Colonic mucosa (tissue), 4 donors: Measurements from ENCODE around the gene ANKZF1. TPM values are rescaled to one million over a fixed set of nuclear protein-coding genes. Genes with fewer than 3 reads are reported as not detected.
"Not testable (repeated sequence)": the region's sequence is repeated elsewhere in the genome, so short reads cannot be mapped to it uniquely, and the experiment has no call there.

Experiments used
- DNase-seq: peaks from one replicate; pipeline ENCODE4 v3.0.0-alpha.2; 2020
- H3K27ac ChIP-seq: fragments of 200-600 bp; one replicate; pipeline ENCODE4 v1.8.0; 2021
- H3K27me3 ChIP-seq: fragments of 200-600 bp; one replicate; pipeline ENCODE4 v1.8.0; 2021
- H3K36me3 ChIP-seq: fragments of 200-600 bp; one replicate; pipeline ENCODE4 v1.8.0; 2021
- H3K4me1 ChIP-seq: fragments of 200-600 bp; one replicate; pipeline ENCODE4 v1.8.0; 2021; ENCODE audit warnings: mild to moderate bottlenecking
- H3K4me3 ChIP-seq: fragments of 200-600 bp; one replicate; pipeline ENCODE4 v1.8.0; 2021
- H3K9ac ChIP-seq, 2 donors: one replicate each; pipeline ENCODE4 v1.7.0; 2013; ENCODE audit warnings: control low read depth in 2 of 2, low read depth in 2 of 2, low read length in 2 of 2
- H3K9me3 ChIP-seq: fragments of 200-600 bp; one replicate; pipeline ENCODE4 v1.8.0; 2021
- CTCF ChIP-seq: fragments of 200-600 bp; IDR thresholded peaks from one replicate; pipeline ENCODE4 v1.8.0; 2022; ENCODE audit warnings: antibody characterized with exemption, mild to moderate bottlenecking
- intact Hi-C: fragments of 100-400 bp; cut with DNase I; formaldehyde crosslinking; loops from one replicate; pipeline ENCODE4 v1.14.1; 2022
- total RNA-seq, 2 donors: library from RNA; stranded (reverse); fragmentation: NEBNext Ultra II Directional in 1 of 2; extraction: Animal tissue kit (Norgen Biotek cat#: 25700) in 1 of 2; gene quantifications; one replicate each; pipeline ENCODE4 v1.2.1, GENCODE V29; 2021
- donor health status: healthy.
- donor health status: DM: no; HTN: no; CAD: no.
- donor health status: DM: no; HTN: no; CAD: no.

Gene ANKZF1
- total RNA-seq, 2 donors from 2014 or later: 56.7 to 67.1 TPM

GRCh38 chr2:219184121-219184520 lies 45.5 kb upstream of the ANKZF1 start:
- Histone ChIP-seq H3K27ac (no peak overlapping the region), H3K36me3 (peaks cover 15% of the 10 kb centered on the region), H3K9me3 (no peaks in the 10 kb centered on the region), H3K9ac (no peak overlapping the region), H3K4me1 (no peaks in the 10 kb centered on the region), H3K4me3 (no peak overlapping the region), H3K27me3 (no peaks in the 10 kb centered on the region)
- intact Hi-C loops: no loop called here
- TF ChIP-seq CTCF: no peak
- DNase-seq: peak; percentile 17

GRCh38 chr2:219186754-219187456 lies 42.7 kb upstream of the ANKZF1 start:
- intact Hi-C loops: no loop called here
- no peaks in the 10 kb centered on the region for H3K4me1 ChIP-seq
- peak; percentile 7 for DNase-seq
- no peak overlapping the region for H3K4me3 ChIP-seq
- no peaks in the 10 kb centered on the region for H3K27me3 ChIP-seq
- H3K36me3 ChIP-seq: peaks cover 7% of the 10 kb centered on the region
- no peak overlapping the region for H3K9ac ChIP-seq
- no peaks in the 10 kb centered on the region for H3K9me3 ChIP-seq
- H3K27ac ChIP-seq: no peak overlapping the region
- no peak for TF ChIP-seq CTCF

- DNase-seq: peak; percentile 5
- Histone ChIP-seq H3K4me1 (no peaks in the 10 kb centered on the region), H3K27me3 (no peaks in the 10 kb centered on the region), H3K9me3 (no peaks in the 10 kb centered on the region), H3K9ac (no peak overlapping the region), H3K27ac (no peak overlapping the region), H3K4me3 (no peak overlapping the region), H3K36me3 (no peaks in the 10 kb centered on the region)
- intact Hi-C loops: no loop called here
- TF ChIP-seq CTCF: no peak
These were observed 32.2 kb upstream of the ANKZF1 start for GRCh38 chr2:219197388-219197787.

- H3K27me3 ChIP-seq: no peaks in the 10 kb centered on the region
- no peak for TF ChIP-seq CTCF
- H3K9me3 ChIP-seq: no peaks in the 10 kb centered on the region
- intact Hi-C loops: no loop called here
- H3K4me1 ChIP-seq: no peaks in the 10 kb centered on the region
- no peaks in the 10 kb centered on the region for H3K36me3 ChIP-seq
- H3K9ac ChIP-seq: no peak overlapping the region
- no peak overlapping the region for H3K27ac ChIP-seq
- no peak for DNase-seq
- no peak overlapping the region for H3K4me3 ChIP-seq
These were observed 30.6 kb upstream of the ANKZF1 start for GRCh38 chr2:219198974-219199373.

- no peak overlapping the region for H3K9ac ChIP-seq
- TF ChIP-seq CTCF: no peak
- intact Hi-C loops: no loop called here
- no peak for DNase-seq
- no peak overlapping the region for H3K4me3 ChIP-seq
- H3K9me3 ChIP-seq: no peaks in the 10 kb centered on the region
- no peaks in the 10 kb centered on the region for H3K27me3 ChIP-seq
- no peaks in the 10 kb centered on the region for H3K4me1 ChIP-seq
- no peak overlapping the region for H3K27ac ChIP-seq
- no peaks in the 10 kb centered on the region for H3K36me3 ChIP-seq
These were observed 30.0 kb upstream of the ANKZF1 start for GRCh38 chr2:219199470-219200211.

GRCh38 chr2:219200502-219201326 lies 28.9 kb upstream of the ANKZF1 start:
- H3K9ac ChIP-seq, DNase-seq, H3K4me3 ChIP-seq, H3K9me3 ChIP-seq, H3K27me3 ChIP-seq, H3K36me3 ChIP-seq, intact Hi-C loops, H3K4me1 ChIP-seq, H3K27ac ChIP-seq: not testable (repeated sequence)

- H3K9ac ChIP-seq, intact Hi-C loops, H3K27me3 ChIP-seq, H3K27ac ChIP-seq, DNase-seq, H3K4me3 ChIP-seq, H3K4me1 ChIP-seq, H3K36me3 ChIP-seq, H3K9me3 ChIP-seq: not testable (repeated sequence)
These were observed 28.3 kb upstream of the ANKZF1 start for GRCh38 chr2:219201331-219201730.
